Vagina (tissue), 2 donors: ENCODE measurements around the gene RBM20.

Experiments
- CTCF ChIP-seq, 3 experiments: fragments of 450-650 bp in 2 of 3; fragments of 200-600 bp in 1 of 3; sonication (generic) in 1 of 3; IDR thresholded peaks; one replicate each; pipeline ENCODE4 v1.5.1; 2017 to 2019; ENCODE audit warnings: antibody characterized with exemption in 3 of 3, mild to moderate bottlenecking in 2 of 3, moderate library complexity in 2 of 3
- POLR2A ChIP-seq, 2 donors: fragments of 450-650 bp; IDR thresholded peaks; one replicate each; pipeline ENCODE4 v1.6.1; 2017; ENCODE audit warnings: antibody characterized with exemption in 2 of 2, mild to moderate bottlenecking in 2 of 2, moderate library complexity in 2 of 2
- POLR2AphosphoS5 ChIP-seq, 2 donors: sonication (generic); formaldehyde crosslinking; IDR thresholded peaks; one replicate each; pipeline ENCODE4 v1.9.0; 2017; ENCODE audit warnings: antibody characterized with exemption in 2 of 2, mild to moderate bottlenecking in 2 of 2, low read depth in 1 of 2; ENCODE audit not compliant: insufficient read depth in 1 of 2

GRCh38 chr10:110721406-110722038 lies 77.4 kb downstream of the RBM20 start:
- no peak for TF ChIP-seq POLR2A (IDR thresholded peaks at IDR 0.05)
- TF ChIP-seq CTCF (IDR thresholded peaks at IDR 0.05), result no peak
- no peak for TF ChIP-seq POLR2AphosphoS5 (IDR thresholded peaks at IDR 0.05; ENCODE audit: insufficient read depth in 1 of 2, low read depth in 1 of 2)
